ENCODE measurements around the gene STAMBP. TPM values are rescaled to one million over a fixed set of nuclear protein-coding genes. Genes with fewer than 3 reads are reported as not detected.

The STAMBP gene
- total and polyA plus RNA-seq, 7 donors, result 40.7 to 101 (median 62.1) TPM

- Histone ChIP-seq H3K27me3 (ENCODE audit: insufficient read depth in 3 of 3, low read length in 2 of 3) (no peaks in the 10 kb centered on the region), H3K9me3 (no peaks in the 10 kb centered on the region), H3K36me3 (ENCODE audit: insufficient read depth in 1 of 2, low read depth in 1 of 2) (peaks cover 2 to 34% of the 10 kb centered on the region in 2 donors), H3K4me3 (peak overlapping the region; percentile 92), H3K27ac (peak overlapping the region; percentile 99), H3K4me1 (peaks cover 44% of the 10 kb centered on the region)
- 31 to 51% (median 39%) methylated on average over 11 of the region's 11 CpGs for WGBS, 3 donors
- DNase-seq (no peak), ATAC-seq (peak; percentile 66 to 75 (median 71))
- intact Hi-C loops (cut with DNase I), result no loop called here
- no peak for TF ChIP-seq CTCF (IDR thresholded peaks at IDR 0.05)
Measured at GRCh38 chr2:73830871-73831401, 2.2 kb downstream of the STAMBP start.

GRCh38 chr2:73832930-73833329, 4.2 kb downstream of the STAMBP start:
- H3K9me3 ChIP-seq, result no peaks in the 10 kb centered on the region
- H3K4me3 ChIP-seq, result peak overlapping the region; percentile 19
- no peaks in the 10 kb centered on the region for H3K27me3 ChIP-seq (ENCODE audit: insufficient read depth in 3 of 3, low read length in 2 of 3)
- intact Hi-C loops (cut with DNase I), result no loop called here
- DNase-seq, result no peak
- peak; percentile 30 to 70 (median 66) for ATAC-seq
- peaks cover 2 to 44% of the 10 kb centered on the region in 2 donors for H3K36me3 ChIP-seq (ENCODE audit: insufficient read depth in 1 of 2, low read depth in 1 of 2)
- peaks cover 56% of the 10 kb centered on the region for H3K4me1 ChIP-seq
- peak overlapping the region; percentile 99 for H3K27ac ChIP-seq
- TF ChIP-seq CTCF (IDR thresholded peaks at IDR 0.05), result no peak

- Histone ChIP-seq H3K4me1 (peaks cover 56% of the 10 kb centered on the region), H3K36me3 (ENCODE audit: insufficient read depth in 1 of 2, low read depth in 1 of 2) (peaks cover 2 to 48% of the 10 kb centered on the region in 2 donors), H3K4me3 (no peak overlapping the region), H3K27ac (peak overlapping the region; percentile 99), H3K27me3 (ENCODE audit: insufficient read depth in 3 of 3, low read length in 2 of 3) (no peaks in the 10 kb centered on the region), H3K9me3 (no peaks in the 10 kb centered on the region)
- peak; percentile 15 to 26 (median 22) for ATAC-seq
- WGBS, 3 donors, result 50 to 66% (median 53%) methylated on average over 14 to 17 of the region's 17 CpGs
- no peak for TF ChIP-seq CTCF (IDR thresholded peaks at IDR 0.05)
- intact Hi-C loops (cut with DNase I), result loop anchor here in 1 of 2 donors (5.0 kb wide), 1 partner anchor 86 kb away; no protein-coding TSS in a partner anchor
- peak in 1 of 2 donors; percentile 56 for DNase-seq
Measured at GRCh38 chr2:73836141-73836943, 7.6 kb downstream of the STAMBP start.

GRCh38 chr2:73837847-73838585, 9.3 kb downstream of the STAMBP start:
- DNase-seq (no peak), ATAC-seq (peak in 1 of 4 donors; percentile 49)
- H3K9me3 ChIP-seq, result no peaks in the 10 kb centered on the region
- no peak for TF ChIP-seq CTCF (IDR thresholded peaks at IDR 0.05)
- WGBS, 3 donors, result 60 to 74% (median 63%) methylated on average over 4 of the region's 4 CpGs
- H3K27me3 ChIP-seq (ENCODE audit: insufficient read depth in 3 of 3, low read length in 2 of 3), result no peaks in the 10 kb centered on the region
- no peak overlapping the region for H3K4me3 ChIP-seq
- peak overlapping the region; percentile 99 for H3K27ac ChIP-seq
- peaks cover 2 to 44% of the 10 kb centered on the region in 2 donors for H3K36me3 ChIP-seq (ENCODE audit: insufficient read depth in 1 of 2, low read depth in 1 of 2)
- intact Hi-C loops (cut with DNase I), result loop anchor here in 1 of 2 donors (5.0 kb wide), 1 partner anchor 84 kb away; no protein-coding TSS in a partner anchor
- H3K4me1 ChIP-seq, result peaks cover 40% of the 10 kb centered on the region

Data from psoas muscle (tissue), 8 donors.